ENCODE measurements around the gene TPRX1. TPM values are rescaled to one million over a fixed set of nuclear protein-coding genes. Genes with fewer than 3 reads are reported as not detected.

The TPRX1 gene
- total and polyA plus RNA-seq, 2 donors (not counting 1 experiment from before 2014, with no cell fraction given), result not detected

DNA sequence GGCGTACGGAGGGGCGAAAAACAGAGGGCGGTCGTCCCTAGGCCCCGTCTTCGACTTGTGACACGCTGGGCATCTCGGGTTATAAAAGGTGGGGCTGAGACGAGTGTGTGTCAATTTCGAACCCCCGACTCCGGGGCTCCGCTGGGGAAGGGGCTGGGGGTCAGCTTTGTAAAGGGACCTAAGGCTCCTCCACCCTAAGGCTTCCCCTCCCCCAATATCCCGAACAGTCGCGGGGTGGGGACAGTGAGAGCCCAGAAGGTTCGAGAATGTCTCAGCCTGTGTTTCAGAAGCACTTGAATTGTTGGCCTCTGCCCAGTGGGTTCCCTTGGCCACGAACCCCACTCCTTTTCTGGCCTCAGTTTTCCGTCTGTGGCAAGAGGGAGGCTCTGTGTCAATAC is 25.4 kb downstream of the TPRX1 start:
- Histone ChIP-seq H2AFZ (ENCODE audit: insufficient read depth, low read depth, low read length, poor library complexity, severe bottlenecking) (peak overlapping the region; percentile 82), H3K79me2 (ENCODE audit: control insufficient read depth, insufficient read depth, low read length) (peaks cover 10% of the 10 kb centered on the region), H3K27ac (ENCODE audit: low read length in 2 of 2) (peak overlapping the region; percentile 87 to 91), H3K27me3 (replicated peaks in 1 of 4; ENCODE audit: control extremely low read depth in 1 of 4, control insufficient read depth in 3 of 4, insufficient read depth in 4 of 4, low read length in 3 of 4) (no peaks in the 10 kb centered on the region), H3K9ac (ENCODE audit: low read length) (peak overlapping the region; percentile 79), H3K36me3 (replicated peaks in 1 of 2; ENCODE audit: control extremely low read depth in 1 of 2, control insufficient read depth in 1 of 2, extremely low read depth in 1 of 2, insufficient read depth in 2 of 2, low read length in 1 of 2) (no peaks in the 10 kb centered on the region), H3K4me3 (ENCODE audit: control extremely low read depth in 1 of 5, extremely low read depth in 1 of 5, insufficient read depth in 1 of 5, low read depth in 2 of 5, low read length in 4 of 5) (peak overlapping the region in 4 of 5 experiments; percentile 73 to 80 (median 75)), H4K20me1 (ENCODE audit: control insufficient read depth, insufficient read depth, low read length, poor library complexity, severe bottlenecking) (no peaks in the 10 kb centered on the region), H3K4me1 (ENCODE audit: control insufficient read depth in 2 of 2, insufficient read depth in 2 of 2, low read length in 2 of 2) (peaks cover 9 to 19% of the 10 kb centered on the region in 2 donors), H3K4me2 (replicated peaks; ENCODE audit: low read depth, low read length, poor library complexity, severe bottlenecking) (peak overlapping the region; percentile 87), H3K9me3 (ENCODE audit: control extremely low read depth in 1 of 3, control insufficient read depth in 2 of 3, insufficient read depth in 1 of 3, low read length in 2 of 3) (no peaks in the 10 kb centered on the region)
- intact Hi-C loops (cut with micrococcal nuclease), result loop anchor here (1.0 kb wide), 2 partner anchors 34 to 264 kb away; partner anchors contain the start of genes NAPA and NOP53
- TF ChIP-seq EZH2 (IDR thresholded peaks at IDR 0.05; ENCODE audit: borderline replicate concordance, insufficient read depth, low read depth, low read length, poor library complexity, severe bottlenecking), result no peak
- no peak for TF ChIP-seq CTCF (IDR thresholded peaks at IDR 0.05)
- H3K9me3 Mint-ChIP-seq (ENCODE audit: insufficient read depth), result no peaks in the 10 kb centered on the region
- no peaks in the 10 kb centered on the region for H3K27me3 Mint-ChIP-seq
- 0% methylated on average over 12 of the region's 20 CpGs for WGBS (ENCODE audit: insufficient coverage)
- H3K4me1 Mint-ChIP-seq, result peaks cover 20% of the 10 kb centered on the region
- peak overlapping the region; percentile 86 for H3K27ac Mint-ChIP-seq
- DNase-seq (peak; percentile 33), ATAC-seq (ENCODE audit: low read depth) (no peak)
- ChIA-PET POLR2A (no interaction called here), CTCF (no interaction called here)
- H3K4me3 Mint-ChIP-seq, result peak overlapping the region; percentile 98

All from B cell (primary cell).